ENCODE measurements around the gene GNG7. TPM values are rescaled to one million over a fixed set of nuclear protein-coding genes. Genes with fewer than 3 reads are reported as not detected.
"Not testable (repeated sequence)": the region's sequence is repeated elsewhere in the genome, so short reads cannot be mapped to it uniquely, and the experiment has no call there.

GNG7 gene
- polyA plus RNA-seq, 10 donors = 1.6 to 3.6 (median 2.3) TPM

DNA sequence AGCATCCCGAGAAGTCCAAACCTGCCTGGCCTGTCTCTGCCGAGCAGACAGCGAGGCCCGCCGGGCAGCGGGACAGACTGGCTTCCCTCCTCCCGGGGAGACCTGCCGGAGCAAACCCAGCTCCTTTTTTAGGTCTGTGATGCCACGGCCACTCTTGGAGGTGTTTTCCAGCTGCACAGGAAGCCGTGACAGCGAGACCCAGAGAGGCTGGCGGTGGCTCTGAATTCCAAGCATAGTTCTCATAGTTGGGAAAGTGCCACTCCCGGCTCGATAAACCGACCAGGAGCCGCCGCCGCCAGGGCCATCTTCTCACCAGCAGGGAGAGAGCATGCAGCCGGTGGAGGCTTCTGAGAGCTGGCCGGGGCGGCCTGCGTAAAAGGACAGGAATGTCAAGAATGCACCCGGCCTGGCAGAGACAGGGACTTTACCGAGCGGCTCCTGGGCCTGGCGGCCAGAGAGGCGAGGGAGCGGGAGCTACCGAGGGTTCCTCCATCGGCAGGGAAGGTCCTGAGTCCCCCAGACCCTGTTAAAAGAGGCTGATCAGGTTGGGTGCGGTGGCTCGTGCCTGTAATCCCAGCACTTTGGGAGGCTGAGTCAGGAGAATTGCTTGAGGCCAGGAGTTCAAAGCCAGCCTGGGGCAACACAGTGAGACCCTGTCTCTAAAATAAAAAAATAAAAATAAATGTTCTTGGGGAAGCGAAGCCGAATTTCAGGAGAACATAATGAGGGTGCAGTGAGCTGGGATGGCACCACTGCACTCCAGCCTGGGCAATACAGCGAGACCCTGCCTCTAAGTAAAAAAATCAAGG lies 161.6 kb downstream of the GNG7 start:
- DNase-seq = peak; percentile 83 to 98 (median 93)

DNA sequence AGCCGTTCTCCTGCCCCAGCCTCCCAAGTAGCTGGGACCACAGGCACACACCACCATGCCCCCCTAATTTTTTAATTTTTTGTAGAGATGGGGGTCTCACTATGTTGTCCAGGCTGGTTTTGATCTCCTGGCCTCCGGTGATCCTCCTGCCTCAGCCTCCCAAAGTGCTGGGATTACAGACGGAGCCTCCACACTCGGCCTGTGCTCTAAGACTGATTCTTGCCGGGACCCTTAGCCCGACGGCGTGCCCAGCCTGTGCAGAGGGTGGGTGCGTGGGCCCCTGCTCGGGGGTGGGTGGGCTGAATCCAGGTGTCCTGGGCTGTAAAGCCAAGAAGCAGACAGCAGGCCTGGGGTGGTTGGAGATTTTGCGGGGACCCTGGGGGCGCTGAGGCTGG lies 162.2 kb downstream of the GNG7 start:
- DNase-seq = no peak

DNA sequence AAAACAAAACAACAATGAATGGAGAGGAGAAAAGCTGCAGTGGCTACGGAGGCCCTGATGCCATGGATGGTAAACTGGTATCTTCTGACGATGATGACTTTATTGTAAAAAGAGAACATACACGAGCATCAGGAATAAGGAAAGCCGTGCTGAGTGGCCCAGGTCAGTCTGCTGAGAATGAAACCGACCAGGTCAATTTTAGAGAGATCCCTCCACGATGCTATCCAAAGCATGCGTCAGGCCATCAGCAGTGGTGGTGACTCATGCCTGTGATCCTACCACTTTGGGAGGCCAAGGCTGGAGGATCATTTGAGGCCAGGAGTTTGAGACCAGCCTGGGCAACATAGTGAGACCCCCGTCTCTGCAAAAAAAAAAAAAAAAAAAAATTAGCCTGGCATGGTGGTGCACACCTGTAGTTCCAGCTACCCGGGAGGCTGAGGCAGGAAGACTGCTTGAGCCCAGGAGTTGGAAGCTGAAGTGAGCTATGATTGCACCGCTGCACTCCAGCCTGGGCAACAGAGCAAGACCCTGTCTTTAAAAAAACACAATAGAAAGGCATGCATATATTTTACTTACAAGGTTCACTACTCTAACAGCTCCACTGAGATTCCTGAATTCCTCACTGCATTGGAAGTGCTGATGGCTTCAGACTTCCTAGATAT lies 164.3 kb downstream of the GNG7 start:
- no peak for DNase-seq

DNA sequence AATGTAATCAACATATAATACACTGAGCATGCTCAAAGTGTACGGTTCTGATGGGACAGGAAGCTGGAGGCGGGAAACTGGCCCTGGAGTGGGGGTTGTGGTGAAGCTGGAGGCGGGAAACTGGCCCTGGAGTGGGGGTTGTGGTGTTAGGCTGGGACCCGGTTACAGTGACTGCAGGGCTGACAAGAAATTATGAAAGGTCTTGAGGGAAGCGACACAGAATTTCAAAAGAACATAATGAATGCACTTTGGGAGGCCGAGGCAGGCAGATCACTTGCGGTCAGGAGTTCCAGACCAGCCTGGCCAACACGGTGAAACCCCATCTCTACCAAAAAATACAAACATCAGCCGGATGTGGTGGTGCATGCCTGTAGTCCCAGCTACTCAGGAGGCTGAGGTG lies 164.9 kb downstream of the GNG7 start:
- DNase-seq = not testable (repeated sequence)

DNA sequence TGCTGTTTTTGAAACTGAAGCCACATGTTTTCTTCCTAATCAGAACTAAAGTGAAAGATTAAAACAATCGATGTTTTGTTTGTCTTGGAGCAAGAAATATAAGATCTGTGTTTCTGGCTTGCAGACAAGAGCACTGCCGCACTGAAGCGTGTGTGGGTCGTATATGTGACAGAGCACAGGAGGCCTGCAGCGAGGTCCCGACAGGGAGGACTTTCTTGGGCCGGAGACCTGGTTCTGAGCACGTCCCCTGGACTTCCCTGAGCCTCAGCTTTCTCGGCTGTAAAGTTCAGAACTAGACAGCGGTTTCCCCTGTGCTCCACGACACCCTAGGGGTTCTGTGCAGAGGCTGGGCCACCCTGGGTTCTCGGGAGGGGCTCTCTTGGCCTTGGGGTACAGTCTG lies 166.0 kb downstream of the GNG7 start:
- DNase-seq = no peak

DNA sequence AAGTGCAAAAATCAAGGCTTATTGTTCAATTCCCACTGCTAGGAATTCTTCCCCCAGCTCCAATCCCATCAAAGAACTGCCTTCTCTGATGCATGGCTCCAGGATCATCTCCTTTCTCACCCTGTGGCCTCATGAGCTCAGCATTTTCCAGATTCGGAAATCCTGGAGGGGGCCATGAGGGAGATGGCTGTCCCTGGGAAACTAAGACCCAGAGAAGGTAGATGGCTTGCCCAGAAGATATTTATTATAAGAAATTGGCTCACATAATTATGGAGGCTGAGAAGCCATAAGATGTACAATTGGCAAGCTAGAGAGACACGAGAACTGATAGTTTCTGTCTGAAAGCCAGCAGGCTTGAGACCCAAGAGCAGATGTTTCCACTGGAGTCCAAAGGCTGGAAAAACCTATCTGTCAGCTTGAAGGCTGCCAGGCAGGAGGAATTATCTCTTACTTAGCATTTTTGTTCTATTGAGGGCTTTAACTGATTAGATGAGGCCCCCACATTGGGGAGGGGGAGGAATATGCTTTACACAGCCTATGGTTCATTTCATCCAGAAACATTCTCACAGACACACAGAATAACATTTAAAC lies 168.0 kb downstream of the GNG7 start:
- peak in 1 of 3 donors; percentile 54 for DNase-seq

DNA sequence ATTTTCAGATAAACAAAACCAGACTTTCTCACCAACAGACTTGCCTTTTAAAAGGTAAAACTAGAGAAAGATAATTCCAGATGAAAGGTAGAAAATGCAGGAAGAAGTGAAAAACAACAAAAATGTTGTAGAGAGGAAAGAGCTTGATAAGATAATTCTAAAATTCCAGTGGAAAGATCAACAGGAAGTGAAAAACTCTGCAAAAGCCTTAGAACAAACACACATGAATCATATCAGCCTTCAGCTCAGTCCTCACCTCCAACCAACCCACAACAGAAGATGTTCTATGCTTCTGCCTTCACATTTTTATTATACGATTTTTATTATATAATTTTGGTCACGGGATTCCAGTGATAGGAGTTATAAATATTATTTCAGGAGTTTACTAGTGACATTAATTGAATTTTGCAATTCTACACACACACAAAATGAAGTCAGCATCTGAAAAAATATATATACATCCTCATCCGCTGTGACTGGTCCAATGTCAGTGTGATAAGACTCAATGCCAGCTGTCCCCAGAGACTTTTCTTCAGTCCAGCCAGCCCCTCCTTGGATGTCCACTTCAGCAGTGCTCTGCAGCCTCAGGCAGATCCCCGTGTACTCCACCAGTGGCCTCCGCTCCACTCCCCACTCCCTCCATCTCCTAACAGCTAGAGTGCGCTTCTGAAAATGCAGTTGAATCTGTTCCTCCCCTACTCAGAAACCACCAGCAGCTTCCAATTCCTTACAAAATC lies 168.6 kb downstream of the GNG7 start:
- DNase-seq = no peak

DNA sequence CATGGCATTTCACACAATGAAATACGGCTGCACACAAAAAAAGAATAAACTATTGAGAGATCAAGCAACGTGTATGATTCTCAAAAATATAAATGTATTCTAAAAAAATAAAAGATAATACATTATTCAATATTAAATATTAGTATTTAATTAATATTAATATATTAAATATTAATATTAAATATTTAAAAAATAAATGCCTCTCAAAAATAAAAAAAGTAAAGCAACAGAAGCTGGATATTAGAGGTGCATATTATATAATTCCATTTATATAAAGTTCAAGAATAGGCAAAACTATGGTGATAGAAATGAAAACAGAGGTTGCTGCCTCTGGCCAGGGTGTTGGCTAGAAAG lies 169.4 kb downstream of the GNG7 start:
- DNase-seq = no peak

DNA sequence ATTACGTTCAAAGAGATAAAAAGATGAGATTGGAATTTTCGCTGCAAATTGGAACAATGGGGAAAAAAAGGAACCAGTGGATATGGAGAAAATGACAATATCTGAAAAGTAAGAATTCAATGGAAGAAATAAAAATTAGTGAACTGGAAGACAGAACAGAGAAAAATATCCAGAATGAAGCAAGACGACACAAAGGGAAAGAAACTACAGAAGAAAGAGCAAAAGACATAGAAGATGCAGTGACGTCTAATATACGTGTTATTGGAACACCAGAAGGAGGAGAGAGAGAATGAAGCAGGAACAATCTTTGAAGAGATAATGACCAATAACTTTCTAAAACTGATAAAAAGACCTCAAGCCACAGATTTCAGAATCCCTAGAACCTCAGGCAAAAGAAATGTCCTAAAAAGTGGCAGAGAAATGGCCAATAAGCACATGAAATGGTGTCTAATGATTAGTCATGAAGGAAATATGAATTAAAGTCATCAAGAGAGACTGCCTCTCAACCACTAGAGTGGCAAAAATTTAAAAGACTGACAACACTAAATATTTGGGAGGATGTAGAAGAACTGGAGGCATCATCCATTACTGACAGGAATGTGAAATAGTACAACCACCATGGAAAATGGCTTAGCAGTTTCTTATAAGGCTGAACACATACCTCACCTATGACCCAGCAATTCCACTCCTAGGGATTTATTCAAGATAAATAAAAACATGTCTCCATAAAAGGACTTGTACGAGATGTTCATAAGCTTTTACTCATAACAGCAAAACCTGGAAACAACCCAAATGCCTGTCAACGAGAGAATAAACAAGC lies 170.0 kb downstream of the GNG7 start:
- peak in 1 of 3 donors; percentile 89 for DNase-seq

DNA sequence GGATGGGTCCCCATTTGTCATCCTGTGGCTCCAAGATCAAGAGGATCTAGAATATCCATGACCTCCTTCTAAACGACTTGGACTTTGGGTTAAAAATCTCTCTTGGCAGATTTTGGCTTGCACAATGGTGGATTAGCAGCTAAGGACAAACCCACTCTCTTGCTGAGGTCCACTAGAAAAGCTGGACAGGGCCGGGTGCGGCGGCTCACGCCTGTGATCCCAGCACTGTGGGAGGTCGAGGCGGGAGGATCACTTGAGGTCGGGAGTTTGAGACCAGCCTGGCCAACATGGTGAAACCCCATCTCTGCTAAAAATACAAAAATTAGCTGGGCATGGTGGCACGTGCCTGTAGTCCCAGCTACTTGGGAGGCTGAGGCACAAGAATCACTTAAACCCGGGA lies 172.6 kb downstream of the GNG7 start:
- not testable (repeated sequence) for DNase-seq

DNA sequence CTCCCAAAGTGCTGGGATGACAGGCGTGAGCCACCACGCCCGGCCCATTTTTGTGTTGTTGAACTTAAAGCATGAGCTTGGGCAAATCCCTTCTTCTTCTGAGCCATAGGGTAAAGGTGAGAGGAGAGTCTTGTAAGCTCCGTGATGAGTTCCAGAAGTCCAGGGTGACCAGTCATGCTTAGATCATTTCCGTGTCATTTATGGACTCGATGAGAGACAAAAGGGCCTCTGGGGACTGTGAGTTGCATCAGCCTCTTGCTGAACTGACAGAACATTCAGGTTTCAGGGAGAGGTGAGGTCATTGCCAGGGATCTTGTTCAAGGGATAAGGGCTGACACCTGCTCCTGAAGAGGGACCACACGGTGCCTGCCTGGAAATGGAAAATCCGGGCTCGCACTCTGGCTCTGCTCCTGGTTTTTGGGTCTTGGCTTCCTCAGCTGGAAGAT lies 173.0 kb downstream of the GNG7 start:
- peak in 1 of 3 donors; percentile 87 for DNase-seq

DNA sequence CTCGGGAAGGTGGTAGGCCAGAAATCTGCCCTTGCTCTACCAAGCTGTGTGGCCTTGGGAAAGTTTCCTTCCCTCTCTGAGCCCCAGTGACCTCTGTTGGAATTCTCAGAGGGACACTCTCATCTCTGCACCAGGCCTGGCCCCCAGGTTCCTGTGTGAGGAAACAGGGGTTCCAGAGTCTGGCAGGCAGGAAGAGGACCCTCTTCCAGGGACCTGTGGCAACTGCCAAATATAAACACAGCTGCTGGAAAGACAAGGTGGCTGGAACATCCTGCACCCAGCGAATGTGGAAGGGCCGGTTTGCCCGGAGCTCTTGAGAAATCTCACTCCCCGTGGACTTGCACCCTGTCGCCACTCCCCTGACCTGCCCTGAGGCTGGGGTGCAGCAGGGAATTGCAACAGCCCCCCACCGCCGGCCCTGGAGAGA lies 173.8 kb downstream of the GNG7 start:
- no peak for DNase-seq

DNA sequence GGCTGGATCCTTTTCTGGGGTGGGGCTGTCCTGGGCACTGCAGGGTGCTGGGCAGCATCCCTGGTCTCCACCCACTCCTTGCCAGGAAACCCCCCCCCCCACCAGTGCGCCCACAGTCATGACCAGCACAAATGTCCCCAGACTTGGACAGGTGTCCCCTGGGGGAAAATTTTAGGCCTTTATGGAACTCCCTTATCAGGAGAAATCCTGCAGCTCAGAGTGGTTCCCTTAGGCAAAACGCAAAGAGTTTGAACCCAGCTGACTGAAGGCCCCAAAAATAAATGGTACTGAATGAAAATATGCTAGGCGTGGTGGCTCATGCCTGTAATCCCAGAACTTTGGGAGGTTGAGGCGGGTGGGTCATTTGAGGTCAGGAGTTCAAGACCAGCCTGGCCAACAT lies 174.8 kb downstream of the GNG7 start:
- DNase-seq = no peak

DNA sequence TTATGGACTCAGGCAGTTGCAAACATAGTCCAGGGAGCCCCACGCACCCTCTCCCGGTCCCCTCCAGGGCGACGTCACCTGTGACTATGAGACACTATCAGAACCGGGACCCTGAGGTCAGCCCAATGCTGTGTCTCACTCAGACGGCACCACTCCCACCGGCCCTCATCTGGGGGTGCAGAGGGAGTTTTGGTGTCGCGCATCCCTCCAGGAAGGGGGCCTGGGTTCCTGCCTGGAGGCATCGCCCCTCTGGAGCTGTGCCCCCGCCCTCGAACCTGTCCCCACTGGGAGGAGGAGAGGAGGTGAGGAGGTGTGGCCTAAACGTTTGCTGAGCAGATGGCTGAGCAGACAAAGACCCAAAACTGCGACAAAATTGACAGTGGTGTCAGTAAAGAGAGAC lies 175.3 kb downstream of the GNG7 start:
- DNase-seq = no peak

DNA sequence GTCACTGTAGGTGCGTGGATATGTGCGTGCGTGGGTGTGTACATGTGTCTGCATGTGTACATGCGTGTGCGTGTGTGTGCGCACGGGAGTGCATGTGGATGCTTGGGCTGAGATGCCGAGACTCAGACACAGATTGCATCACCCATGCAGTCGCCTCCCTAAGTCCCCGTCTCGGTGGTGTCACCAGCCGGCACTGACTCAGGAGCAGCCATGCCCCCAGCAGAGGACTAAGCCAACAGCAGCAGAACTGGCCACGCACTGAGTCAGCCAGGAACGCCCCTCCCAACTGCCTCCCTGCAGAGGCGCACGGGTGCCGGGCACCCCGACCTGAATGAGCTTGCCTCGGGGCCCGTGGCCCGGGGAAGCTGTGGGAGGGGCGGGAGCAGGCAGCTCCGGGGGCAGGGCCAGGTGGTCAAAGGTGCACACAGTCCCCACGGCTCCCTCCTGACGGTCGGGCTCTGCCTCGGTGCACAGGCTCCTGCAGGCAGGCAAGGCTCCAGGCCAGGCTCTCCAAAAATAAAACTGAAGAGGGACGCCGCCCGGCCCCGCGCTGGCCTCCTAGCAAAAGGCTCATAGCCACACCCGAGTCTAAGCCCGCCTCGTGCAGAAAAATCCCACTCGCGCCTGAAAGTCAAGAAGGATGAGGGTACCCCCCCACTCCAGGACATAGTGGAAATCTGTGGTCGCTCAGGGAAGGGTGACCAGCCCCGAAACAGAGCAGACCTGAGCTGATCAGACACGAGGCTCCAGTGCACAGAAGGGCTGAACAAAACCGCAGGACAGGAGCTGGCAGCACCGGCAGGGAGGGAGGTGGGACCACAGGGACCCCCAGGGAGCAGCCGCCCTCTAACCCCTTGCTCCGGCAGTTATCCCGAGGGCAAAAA lies 177.4 kb downstream of the GNG7 start:
- DNase-seq = peak in 1 of 3 donors; percentile 29

DNA sequence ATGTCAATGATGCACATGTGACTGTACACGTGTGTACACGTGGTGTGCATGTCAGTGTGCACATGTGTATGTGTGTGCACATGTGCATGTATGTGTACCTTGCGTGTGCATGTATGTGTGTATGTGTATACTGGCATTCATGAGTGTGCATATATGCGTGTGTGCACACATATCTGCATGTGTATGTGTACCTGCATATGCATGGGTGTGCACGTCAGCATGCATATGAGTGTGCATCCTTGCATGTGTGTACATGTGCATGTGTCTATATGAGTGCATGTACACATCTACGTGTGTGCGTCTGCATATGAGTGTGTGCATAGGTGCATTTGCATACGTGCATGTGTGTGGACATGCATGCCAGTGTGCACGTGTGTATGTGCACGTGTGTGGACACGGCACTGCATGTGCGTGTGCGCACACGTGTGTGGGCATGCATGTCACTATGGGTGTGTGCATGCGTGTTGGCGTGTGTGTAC lies 178.1 kb downstream of the GNG7 start:
- DNase-seq = no peak

DNA sequence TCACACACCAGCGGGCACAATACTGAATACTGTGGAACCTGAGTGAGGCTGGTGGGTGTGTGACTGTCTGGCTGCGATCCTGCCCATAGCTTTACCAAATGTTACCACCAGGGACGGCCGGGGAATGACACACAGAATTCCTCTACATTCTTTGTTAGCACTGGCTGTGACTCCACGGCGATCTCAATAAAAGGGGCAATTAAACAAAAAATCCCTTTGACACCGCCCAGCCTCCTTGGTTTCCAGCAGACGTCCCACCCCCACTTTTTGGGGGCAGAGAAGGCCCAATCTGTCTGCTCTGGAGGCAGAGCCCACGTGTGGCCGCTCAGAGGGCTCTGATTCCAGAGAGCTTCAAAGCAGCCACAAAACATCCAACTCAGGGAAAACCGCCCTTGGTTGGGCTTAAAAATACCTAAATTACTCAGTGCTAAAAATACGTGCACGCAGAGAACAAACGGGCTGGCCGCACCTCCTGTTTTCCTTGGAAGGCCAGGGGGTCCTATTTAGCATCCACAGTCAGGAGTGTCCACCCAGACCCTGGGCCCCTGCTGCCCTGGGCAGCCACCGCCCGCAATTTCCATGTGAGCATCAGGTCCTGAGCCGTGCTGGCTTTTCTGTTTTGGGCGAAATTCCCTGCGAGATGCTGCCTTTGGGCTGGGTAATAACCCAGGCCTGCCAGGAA lies 178.7 kb downstream of the GNG7 start:
- peak in 2 of 3 donors; percentile 57 to 86 for DNase-seq

DNA sequence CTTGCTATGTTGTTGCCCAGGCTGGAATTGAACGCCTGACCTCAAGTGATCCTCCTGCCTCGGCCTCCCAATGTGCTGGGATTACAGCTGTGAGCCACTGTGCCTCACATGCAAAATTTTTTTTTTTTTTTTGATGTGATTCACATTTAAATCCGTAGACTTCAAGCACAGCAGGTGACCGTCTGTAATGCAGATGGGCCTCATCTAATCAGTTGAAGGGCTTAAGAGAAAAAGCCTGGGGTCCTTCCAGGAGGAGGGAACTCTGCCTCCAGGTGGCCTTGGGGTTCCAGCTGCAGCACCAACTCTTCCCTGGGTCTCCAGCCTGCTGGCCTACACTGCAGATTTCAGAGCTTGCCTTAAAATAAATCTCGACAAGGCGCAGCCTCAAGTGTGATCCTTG lies 183.0 kb downstream of the GNG7 start:
- no peak for DNase-seq

DNA sequence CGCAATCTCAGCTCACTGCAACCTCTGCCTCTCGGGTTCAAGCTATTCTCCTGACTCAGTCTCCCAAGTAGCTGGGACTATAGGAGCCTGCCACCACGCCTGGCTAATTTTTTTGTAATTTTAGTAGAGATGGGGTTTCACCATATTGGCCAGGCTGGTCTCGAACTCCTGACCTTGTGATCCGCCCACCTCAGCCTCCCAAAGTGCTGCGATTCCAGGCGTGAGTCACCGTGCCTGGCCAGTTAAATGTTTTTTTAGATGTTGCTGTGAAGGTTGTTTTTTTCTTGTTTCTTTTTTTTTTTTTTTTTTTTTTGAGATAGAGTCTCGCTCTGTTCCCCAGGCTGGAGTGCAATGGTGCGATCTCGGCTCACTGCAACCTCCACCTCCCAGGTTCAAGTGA lies 183.6 kb downstream of the GNG7 start:
- not testable (repeated sequence) for DNase-seq

Measured in muscle of back (tissue), 11 donors.